ENCODE measurements around the gene PLPPR2.
"Not testable (repeated sequence)": the region's sequence is repeated elsewhere in the genome, so short reads cannot be mapped to it uniquely, and the experiment has no call there.

The PLPPR2 gene

DNA sequence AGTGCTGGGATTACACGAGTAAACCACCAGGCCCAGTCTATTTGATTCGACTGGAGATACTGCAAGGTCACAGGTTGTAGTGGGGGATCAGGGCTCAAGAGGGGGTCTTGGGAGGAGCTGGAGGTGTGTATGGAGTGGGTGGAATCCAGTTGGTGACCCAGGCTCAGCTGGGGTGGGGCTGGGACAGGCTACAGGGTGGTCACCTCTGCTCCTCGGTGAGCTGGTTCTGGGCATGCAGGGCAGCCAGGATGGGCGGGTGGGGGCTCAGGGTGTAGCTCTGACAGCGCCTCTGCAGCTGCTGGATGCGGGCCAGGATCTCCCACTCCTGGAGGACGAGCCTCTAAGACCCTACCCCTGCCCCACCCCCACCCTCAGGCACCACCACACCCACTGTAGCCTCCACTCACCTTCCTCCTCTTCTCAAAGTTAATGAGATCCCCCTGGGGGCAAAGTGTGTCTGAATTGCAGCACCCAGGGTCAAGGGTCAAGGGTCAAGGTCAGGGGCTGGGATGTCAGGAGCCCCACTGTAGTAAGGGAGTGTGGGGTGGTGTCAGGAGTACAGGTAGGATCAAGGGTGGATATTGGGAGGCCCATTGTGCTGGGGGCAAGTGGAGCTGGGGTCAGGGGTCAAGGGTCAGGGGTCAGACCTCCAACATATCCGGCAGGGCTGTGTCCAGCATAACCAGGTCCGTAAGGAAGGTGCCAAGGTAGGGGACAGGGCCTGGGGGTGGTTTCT lies 46.7 kb downstream of the PLPPR2 start:
- no peak for DNase-seq

DNA sequence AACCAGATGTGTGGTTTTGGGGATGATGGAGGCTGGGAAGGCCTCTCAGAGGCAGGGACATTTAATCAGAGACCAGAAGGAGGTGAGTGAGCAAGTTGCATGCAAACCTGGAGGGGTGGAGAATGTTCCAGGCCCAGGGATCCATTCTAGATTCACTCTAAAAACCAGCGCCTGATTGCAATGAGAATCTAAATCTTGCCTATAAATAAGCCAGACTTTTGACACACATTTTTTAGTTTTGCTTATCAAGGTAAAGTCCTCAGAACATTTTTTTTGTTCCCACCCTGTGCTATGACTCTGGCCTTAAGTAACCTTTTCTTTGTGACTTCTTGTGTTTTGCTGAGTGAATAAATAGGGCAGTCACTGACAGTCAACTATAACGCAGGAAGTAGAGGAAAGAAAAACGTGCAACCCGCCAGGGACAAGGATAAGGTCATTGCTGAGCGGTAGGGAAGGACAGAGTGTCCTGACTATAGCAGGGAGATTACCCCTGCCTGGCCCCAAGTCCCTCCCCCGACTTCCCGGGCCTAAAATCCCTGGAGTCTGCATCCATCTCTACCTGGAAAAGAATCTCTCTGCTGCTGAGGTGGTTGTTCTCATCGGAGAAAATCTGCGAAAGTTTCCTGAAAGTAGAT lies 49.5 kb downstream of the PLPPR2 start:
- no peak for DNase-seq

- no peak for DNase-seq
Measured at GRCh38 chr19:11405846-11406643, 50.8 kb downstream of the PLPPR2 start.

DNA sequence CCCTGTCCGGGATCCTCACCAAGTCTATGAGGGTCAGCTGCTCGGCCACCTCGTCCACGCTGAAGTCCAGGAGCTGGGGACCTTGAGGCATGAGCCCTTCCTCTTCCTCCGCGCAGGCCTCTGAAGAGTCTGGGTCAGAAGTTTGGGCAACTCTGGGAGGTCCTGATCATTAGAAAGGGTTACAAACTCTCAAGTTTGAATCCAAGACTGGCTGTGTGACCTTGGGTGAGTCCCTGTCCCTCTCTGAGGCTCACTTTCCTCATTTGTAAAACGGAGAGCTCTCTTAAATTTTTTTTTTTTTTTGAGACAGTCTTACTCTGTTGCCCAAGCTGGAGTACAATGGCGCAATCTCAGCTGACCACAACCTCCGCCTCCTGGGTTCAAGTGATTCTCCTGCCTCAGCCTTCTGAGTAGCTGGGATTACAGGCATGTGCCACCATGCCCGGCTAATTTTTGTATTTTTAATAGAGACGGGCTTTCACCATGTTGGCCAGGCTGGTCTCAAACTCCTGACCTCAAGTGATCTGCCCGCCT lies 51.5 kb downstream of the PLPPR2 start:
- DNase-seq = not testable (repeated sequence)

DNA sequence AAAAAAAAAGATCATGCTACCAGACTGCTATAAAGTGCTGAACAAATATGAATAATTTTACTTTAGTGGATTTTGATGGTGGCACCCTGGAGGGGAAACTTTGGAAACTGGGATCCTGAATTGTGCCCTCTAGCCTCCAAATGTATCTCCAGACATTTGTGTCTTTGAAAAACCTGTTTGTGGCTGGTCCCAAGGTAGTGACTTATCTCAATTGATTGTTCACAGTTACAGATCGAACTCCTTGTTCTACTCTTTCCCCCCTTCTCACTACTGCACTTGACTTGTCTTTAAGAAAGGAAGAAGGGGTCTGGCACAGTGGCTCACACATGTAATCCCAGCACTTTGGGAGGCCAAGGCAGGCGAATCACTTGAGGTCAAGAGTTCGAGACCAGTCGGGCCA lies 53.4 kb downstream of the PLPPR2 start:
- no peak for DNase-seq

DNA sequence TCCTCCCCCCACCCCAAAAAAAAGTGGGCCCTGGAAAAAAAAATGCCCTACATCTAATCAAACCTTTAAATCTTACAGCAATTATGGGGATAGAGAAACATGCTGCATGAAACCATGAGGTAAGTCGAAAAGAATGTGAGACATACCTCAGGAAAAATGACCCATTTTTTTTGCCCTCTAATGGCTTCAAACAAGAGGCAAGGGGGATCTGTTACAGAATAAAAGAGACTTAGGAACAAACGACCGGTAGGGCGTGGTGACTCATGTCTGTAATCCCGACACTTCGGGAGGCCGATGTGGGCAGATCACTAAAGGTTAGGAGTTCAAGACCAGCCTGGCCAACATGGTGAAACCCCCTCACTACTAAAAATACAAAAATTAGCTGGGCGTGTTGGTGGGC lies 55.5 kb downstream of the PLPPR2 start:
- DNase-seq = no peak

- no peak for DNase-seq
Measured at GRCh38 chr19:11414544-11414943, 59.3 kb downstream of the PLPPR2 start.
